Head of caudate nucleus (tissue), 42 donors: ENCODE data around the gene TH.

Experiments
- DNase-seq, 42 donors: peaks; one replicate each; pipeline versions ENCODE4 v3.0.0 to v3.0.0-alpha.2; 2020 to 2021; ENCODE audit warnings: mixed read lengths in 7 of 42
- intact Hi-C: fragments of 100-400 bp; cut with DNase I; formaldehyde crosslinking; loops from one replicate; pipeline ENCODE4 v1.15.0; 2022

The TH gene

GRCh38 chr11:2169005-2169378 lies 2.6 kb downstream of the TH start:
- intact Hi-C loops, result no loop called here
- no peak for DNase-seq

- no peak for DNase-seq
- intact Hi-C loops, result no loop called here
These were observed 3.2 kb downstream of the TH start for GRCh38 chr11:2168286-2169004.

- intact Hi-C loops, result no loop called here
- no peak for DNase-seq
These were observed 4.2 kb downstream of the TH start for GRCh38 chr11:2167141-2168045.

GRCh38 chr11:2166091-2166851 lies 5.3 kb downstream of the TH start:
- intact Hi-C loops, result no loop called here
- peak in 7 of 42 donors; percentile 12 to 62 (median 49) for DNase-seq

GRCh38 chr11:2165571-2165970 lies 6.0 kb downstream of the TH start:
- no peak for DNase-seq
- intact Hi-C loops, result no loop called here

- intact Hi-C loops, result no loop called here
- DNase-seq, result no peak
These were observed 6.6 kb downstream of the TH start for GRCh38 chr11:2164861-2165555.

- no peak for DNase-seq
- intact Hi-C loops, result no loop called here
These were observed 7.5 kb downstream of the TH start for GRCh38 chr11:2164081-2164480.

- intact Hi-C loops, result no loop called here
- DNase-seq, result no peak
These were observed 8.1 kb downstream of the TH start for GRCh38 chr11:2163428-2163978.

- DNase-seq, result no peak
- intact Hi-C loops, result no loop called here
These were observed 10.8 kb downstream of the TH start, which contains the start of gene INS for GRCh38 chr11:2160736-2161259. TSS of gene INS (minus strand) at chr11:2161209. CDS start at chr11:2160971, 238 bp downstream.

GRCh38 chr11:2159536-2160413 lies 11.8 kb downstream of the TH start:
- intact Hi-C loops, result loop anchor here (5.0 kb wide), 1 partner anchor 467 kb away; no protein-coding TSS in a partner anchor
- no peak for DNase-seq

- DNase-seq, result no peak
These were observed 12.6 kb downstream of the TH start for GRCh38 chr11:2158966-2159365.

GRCh38 chr11:2158296-2158737 lies 13.3 kb downstream of the TH start:
- DNase-seq, result no peak
- intact Hi-C loops, result loop anchor here (5.0 kb wide), 1 partner anchor 466 kb away; no protein-coding TSS in a partner anchor

More at GRCh38 chr11:2158966-2159365, 12.6 kb downstream of the TH start:
- intact Hi-C loops, result loop anchor here (5.0 kb wide), 1 partner anchor 467 kb away; no protein-coding TSS in a partner anchor

- intact Hi-C loops, result loop anchor here (5.0 kb wide), 1 partner anchor 465 kb away; no protein-coding TSS in a partner anchor
- DNase-seq, result peak in 1 of 42 donors; percentile 15
These were observed 14.1 kb downstream of the TH start for GRCh38 chr11:2157294-2158040.

- intact Hi-C loops, result loop anchor here (5.0 kb wide), 1 partner anchor 464 kb away; no protein-coding TSS in a partner anchor
- peak; percentile 44 to 87 (median 72) for DNase-seq
These were observed 15.0 kb downstream of the TH start for GRCh38 chr11:2156416-2157182.

- no peak for DNase-seq
- intact Hi-C loops, result loop anchor here (5.0 kb wide), 1 partner anchor 463 kb away; no protein-coding TSS in a partner anchor
These were observed 16.1 kb downstream of the TH start for GRCh38 chr11:2155511-2155910.
